22Rv1 (cell line): ENCODE measurements around the gene ANKLE1.

ENCODE experiments used
- CTCF ChIP-seq: fragments of 450-650 bp; IDR thresholded peaks from 2 replicates; pipeline ENCODE4 v1.5.1; 2017; ENCODE audit warnings: mild to moderate bottlenecking
- ZFX ChIP-seq: fragments of 450-650 bp; IDR thresholded peaks from 2 replicates; pipeline ENCODE4 v1.6.1; 2017; ENCODE audit warnings: antibody characterized with exemption, borderline replicate concordance

- TF ChIP-seq CTCF (peak; percentile 84), ZFX (no peak)
These were observed 46.3 kb upstream of the ANKLE1 start for GRCh38 chr19:17235300-17235970.
